ENCODE measurements around the gene KCND3. TPM values are rescaled to one million over a fixed set of nuclear protein-coding genes. Genes with fewer than 3 reads are reported as not detected.

Gene KCND3
- total and polyA plus RNA-seq, 2 experiments from 2014 or later: 0.10 to 0.18 TPM

DNA sequence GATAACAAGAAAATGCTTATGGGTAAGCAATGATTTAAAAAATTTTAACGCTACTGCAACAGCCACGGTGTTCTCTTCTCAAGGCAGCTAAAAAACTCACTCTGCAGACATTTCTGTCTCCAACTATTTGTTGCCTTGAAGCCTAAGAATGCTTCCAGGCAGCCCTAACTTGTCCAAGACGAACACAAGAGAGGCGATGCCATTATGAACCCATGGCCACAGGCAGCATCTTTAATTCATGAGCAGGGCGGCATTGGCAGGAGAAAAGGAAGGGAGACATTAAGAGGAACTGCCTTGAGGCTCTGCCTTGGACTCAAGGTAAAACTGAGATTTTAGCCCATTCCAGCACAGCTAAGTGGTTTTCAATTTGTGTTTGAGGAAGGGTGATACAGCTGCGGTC, 67.5 kb downstream of the KCND3 start:
- Histone ChIP-seq H3K36me3 (ENCODE audit: insufficient read depth) (no peaks in the 10 kb centered on the region), H3K27ac (ENCODE audit: low read depth) (no peak overlapping the region), H3K4me1 (ENCODE audit: insufficient read depth) (no peaks in the 10 kb centered on the region), H3K4me2 (no peak overlapping the region), H3F3A (replicated peaks; ENCODE audit: low read depth) (no peaks in the 10 kb centered on the region), H3K79me2 (replicated peaks; ENCODE audit: insufficient read depth) (no peaks in the 10 kb centered on the region), H3K4me3 (no peak overlapping the region), H3K27me3 (ENCODE audit: insufficient read depth) (no peaks in the 10 kb centered on the region), H3K9me2 (ENCODE audit: insufficient read depth) (no peaks in the 10 kb centered on the region), H2AFZ (no peak overlapping the region), H4K20me1 (replicated peaks; ENCODE audit: insufficient read depth) (no peaks in the 10 kb centered on the region)
- TF ChIP-seq NANOG (IDR thresholded peaks at IDR 0.05; ENCODE audit: borderline replicate concordance): no peak
- TF ChIP-seq POLR2AphosphoS5 (IDR thresholded peaks at IDR 0.05; ENCODE audit: low read depth): no peak
- TF ChIP-seq ZNF331 (CRISPR knock-in tag; IDR thresholded peaks at IDR 0.05; ENCODE audit: low read depth): no peak
- TF ChIP-seq ZNF114 (CRISPR knock-in tag; IDR thresholded peaks at IDR 0.05): no peak
- TF ChIP-seq, protein P1, sequence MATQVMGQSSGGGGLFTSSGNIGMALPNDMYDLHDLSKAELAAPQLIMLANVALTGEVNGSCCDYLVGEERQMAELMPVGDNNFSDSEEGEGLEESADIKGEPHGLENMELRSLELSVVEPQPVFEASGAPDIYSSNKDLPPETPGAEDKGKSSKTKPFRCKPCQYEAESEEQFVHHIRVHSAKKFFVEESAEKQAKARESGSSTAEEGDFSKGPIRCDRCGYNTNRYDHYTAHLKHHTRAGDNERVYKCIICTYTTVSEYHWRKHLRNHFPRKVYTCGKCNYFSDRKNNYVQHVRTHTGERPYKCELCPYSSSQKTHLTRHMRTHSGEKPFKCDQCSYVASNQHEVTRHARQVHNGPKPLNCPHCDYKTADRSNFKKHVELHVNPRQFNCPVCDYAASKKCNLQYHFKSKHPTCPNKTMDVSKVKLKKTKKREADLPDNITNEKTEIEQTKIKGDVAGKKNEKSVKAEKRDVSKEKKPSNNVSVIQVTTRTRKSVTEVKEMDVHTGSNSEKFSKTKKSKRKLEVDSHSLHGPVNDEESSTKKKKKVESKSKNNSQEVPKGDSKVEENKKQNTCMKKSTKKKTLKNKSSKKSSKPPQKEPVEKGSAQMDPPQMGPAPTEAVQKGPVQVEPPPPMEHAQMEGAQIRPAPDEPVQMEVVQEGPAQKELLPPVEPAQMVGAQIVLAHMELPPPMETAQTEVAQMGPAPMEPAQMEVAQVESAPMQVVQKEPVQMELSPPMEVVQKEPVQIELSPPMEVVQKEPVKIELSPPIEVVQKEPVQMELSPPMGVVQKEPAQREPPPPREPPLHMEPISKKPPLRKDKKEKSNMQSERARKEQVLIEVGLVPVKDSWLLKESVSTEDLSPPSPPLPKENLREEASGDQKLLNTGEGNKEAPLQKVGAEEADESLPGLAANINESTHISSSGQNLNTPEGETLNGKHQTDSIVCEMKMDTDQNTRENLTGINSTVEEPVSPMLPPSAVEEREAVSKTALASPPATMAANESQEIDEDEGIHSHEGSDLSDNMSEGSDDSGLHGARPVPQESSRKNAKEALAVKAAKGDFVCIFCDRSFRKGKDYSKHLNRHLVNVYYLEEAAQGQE (IDR thresholded peaks at IDR 0.05; ENCODE audit: unreplicated experiment): no peak
- TF ChIP-seq STAT1 (IDR thresholded peaks at IDR 0.05; ENCODE audit: unreplicated experiment): no peak
- TF ChIP-seq, protein P2, sequence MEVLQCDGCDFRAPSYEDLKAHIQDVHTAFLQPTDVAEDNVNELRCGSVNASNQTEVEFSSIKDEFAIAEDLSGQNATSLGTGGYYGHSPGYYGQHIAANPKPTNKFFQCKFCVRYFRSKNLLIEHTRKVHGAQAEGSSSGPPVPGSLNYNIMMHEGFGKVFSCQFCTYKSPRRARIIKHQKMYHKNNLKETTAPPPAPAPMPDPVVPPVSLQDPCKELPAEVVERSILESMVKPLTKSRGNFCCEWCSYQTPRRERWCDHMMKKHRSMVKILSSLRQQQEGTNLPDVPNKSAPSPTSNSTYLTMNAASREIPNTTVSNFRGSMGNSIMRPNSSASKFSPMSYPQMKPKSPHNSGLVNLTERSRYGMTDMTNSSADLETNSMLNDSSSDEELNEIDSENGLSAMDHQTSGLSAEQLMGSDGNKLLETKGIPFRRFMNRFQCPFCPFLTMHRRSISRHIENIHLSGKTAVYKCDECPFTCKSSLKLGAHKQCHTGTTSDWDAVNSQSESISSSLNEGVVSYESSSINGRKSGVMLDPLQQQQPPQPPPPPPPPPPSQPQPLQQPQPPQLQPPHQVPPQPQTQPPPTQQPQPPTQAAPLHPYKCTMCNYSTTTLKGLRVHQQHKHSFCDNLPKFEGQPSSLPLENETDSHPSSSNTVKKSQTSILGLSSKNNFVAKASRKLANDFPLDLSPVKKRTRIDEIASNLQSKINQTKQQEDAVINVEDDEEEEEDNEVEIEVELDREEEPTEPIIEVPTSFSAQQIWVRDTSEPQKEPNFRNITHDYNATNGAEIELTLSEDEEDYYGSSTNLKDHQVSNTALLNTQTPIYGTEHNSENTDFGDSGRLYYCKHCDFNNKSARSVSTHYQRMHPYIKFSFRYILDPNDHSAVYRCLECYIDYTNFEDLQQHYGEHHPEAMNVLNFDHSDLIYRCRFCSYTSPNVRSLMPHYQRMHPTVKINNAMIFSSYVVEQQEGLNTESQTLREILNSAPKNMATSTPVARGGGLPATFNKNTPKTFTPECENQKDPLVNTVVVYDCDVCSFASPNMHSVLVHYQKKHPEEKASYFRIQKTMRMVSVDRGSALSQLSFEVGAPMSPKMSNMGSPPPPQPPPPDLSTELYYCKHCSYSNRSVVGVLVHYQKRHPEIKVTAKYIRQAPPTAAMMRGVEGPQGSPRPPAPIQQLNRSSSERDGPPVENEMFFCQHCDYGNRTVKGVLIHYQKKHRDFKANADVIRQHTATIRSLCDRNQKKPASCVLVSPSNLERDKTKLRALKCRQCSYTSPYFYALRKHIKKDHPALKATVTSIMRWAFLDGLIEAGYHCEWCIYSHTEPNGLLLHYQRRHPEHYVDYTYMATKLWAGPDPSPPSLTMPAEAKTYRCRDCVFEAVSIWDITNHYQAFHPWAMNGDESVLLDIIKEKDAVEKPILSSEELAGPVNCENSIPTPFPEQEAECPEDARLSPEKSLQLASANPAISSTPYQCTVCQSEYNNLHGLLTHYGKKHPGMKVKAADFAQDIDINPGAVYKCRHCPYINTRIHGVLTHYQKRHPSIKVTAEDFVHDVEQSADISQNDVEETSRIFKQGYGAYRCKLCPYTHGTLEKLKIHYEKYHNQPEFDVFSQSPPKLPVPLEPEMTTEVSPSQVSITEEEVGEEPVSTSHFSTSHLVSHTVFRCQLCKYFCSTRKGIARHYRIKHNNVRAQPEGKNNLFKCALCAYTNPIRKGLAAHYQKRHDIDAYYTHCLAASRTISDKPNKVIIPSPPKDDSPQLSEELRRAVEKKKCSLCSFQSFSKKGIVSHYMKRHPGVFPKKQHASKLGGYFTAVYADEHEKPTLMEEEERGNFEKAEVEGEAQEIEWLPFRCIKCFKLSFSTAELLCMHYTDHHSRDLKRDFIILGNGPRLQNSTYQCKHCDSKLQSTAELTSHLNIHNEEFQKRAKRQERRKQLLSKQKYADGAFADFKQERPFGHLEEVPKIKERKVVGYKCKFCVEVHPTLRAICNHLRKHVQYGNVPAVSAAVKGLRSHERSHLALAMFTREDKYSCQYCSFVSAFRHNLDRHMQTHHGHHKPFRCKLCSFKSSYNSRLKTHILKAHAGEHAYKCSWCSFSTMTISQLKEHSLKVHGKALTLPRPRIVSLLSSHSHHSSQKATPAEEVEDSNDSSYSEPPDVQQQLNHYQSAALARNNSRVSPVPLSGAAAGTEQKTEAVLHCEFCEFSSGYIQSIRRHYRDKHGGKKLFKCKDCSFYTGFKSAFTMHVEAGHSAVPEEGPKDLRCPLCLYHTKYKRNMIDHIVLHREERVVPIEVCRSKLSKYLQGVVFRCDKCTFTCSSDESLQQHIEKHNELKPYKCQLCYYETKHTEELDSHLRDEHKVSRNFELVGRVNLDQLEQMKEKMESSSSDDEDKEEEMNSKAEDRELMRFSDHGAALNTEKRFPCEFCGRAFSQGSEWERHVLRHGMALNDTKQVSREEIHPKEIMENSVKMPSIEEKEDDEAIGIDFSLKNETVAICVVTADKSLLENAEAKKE (CRISPR knock-in tag; IDR thresholded peaks at IDR 0.05): no peak
- no peak for TF ChIP-seq JUNB (IDR thresholded peaks at IDR 0.05; ENCODE audit: unreplicated experiment)
- TF ChIP-seq, protein P3, sequence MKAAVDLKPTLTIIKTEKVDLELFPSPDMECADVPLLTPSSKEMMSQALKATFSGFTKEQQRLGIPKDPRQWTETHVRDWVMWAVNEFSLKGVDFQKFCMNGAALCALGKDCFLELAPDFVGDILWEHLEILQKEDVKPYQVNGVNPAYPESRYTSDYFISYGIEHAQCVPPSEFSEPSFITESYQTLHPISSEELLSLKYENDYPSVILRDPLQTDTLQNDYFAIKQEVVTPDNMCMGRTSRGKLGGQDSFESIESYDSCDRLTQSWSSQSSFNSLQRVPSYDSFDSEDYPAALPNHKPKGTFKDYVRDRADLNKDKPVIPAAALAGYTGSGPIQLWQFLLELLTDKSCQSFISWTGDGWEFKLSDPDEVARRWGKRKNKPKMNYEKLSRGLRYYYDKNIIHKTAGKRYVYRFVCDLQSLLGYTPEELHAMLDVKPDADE (IDR thresholded peaks at IDR 0.05): no peak
- TF ChIP-seq EZH2 (IDR thresholded peaks at IDR 0.05; ENCODE audit: low read depth, unreplicated experiment): no peak
- no peak for TF ChIP-seq CREB1 (CRISPR knock-in tag; IDR thresholded peaks at IDR 0.05; ENCODE audit: low read depth)
- no peak for TF ChIP-seq EZH2phosphoT487 (IDR thresholded peaks at IDR 0.05; ENCODE audit: unreplicated experiment)
- TF ChIP-seq, protein P4, sequence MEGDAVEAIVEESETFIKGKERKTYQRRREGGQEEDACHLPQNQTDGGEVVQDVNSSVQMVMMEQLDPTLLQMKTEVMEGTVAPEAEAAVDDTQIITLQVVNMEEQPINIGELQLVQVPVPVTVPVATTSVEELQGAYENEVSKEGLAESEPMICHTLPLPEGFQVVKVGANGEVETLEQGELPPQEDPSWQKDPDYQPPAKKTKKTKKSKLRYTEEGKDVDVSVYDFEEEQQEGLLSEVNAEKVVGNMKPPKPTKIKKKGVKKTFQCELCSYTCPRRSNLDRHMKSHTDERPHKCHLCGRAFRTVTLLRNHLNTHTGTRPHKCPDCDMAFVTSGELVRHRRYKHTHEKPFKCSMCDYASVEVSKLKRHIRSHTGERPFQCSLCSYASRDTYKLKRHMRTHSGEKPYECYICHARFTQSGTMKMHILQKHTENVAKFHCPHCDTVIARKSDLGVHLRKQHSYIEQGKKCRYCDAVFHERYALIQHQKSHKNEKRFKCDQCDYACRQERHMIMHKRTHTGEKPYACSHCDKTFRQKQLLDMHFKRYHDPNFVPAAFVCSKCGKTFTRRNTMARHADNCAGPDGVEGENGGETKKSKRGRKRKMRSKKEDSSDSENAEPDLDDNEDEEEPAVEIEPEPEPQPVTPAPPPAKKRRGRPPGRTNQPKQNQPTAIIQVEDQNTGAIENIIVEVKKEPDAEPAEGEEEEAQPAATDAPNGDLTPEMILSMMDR (conservative IDR thresholded peaks at IDR 0.05; ENCODE audit: low read depth in 2 of 2): no peak
- DNase-seq (ENCODE audit: low spot score) (no peak), ATAC-seq (no peak)
- Mint-ChIP-seq H3K36me3 (ENCODE audit: low read depth) (no peaks in the 10 kb centered on the region), H3K4me3 (no peak overlapping the region), H3K4me1 (peaks cover 3% of the 10 kb centered on the region; the same call in 2 of the 3 replicates), H3K27me3 (ENCODE audit: insufficient read depth, low read depth, poor library complexity) (no peaks in the 10 kb centered on the region), H3K9me3 (no peaks in the 10 kb centered on the region; the same call in 2 of the 3 replicates), H3K27ac (no peak overlapping the region)
